Peyer's patch (tissue), 4 donors: Measurements from ENCODE around the gene GALC. TPM values are rescaled to one million over a fixed set of nuclear protein-coding genes. Genes with fewer than 3 reads are reported as not detected.
A peak's percentile ranks its signal among the peaks of the same experiment; 100 is the strongest.

Source experiments
- DNase-seq, 3 donors: peaks; one replicate each; pipeline ENCODE4 v3.0.0-alpha.2; 2017 to 2019
- H3K27ac ChIP-seq, 4 donors: fragments of 200-600 bp; sonication (generic); one replicate each; pipeline ENCODE4 v1.5.1; 2016 to 2019
- H3K27me3 ChIP-seq, 2 donors: fragments of 200-600 bp; sonication (generic); one replicate each; pipeline ENCODE4 v1.5.1; 2019
- H3K36me3 ChIP-seq, 3 donors: fragments of 200-600 bp; sonication (generic); one replicate each; pipeline ENCODE4 v1.5.1; 2016 to 2019
- H3K4me1 ChIP-seq, 4 donors: fragments of 200-600 bp; sonication (generic); one replicate each; pipeline ENCODE4 v1.5.1; 2016 to 2019
- H3K4me3 ChIP-seq, 4 donors: fragments of 200-600 bp; sonication (generic); 1 replicate in 3 of 4; 2 replicates in 1 of 4; pipeline ENCODE4 v1.5.1; 2016 to 2019; ENCODE audit warnings: mild to moderate bottlenecking in 1 of 4
- H3K9me3 ChIP-seq, 4 donors: fragments of 200-600 bp; sonication (generic); one replicate each; pipeline ENCODE4 v1.5.1; 2016 to 2019; ENCODE audit warnings: mild to moderate bottlenecking in 1 of 4
- POLR2A ChIP-seq, 2 donors: fragments of 450-650 bp; IDR thresholded peaks; one replicate each; pipeline ENCODE4 v1.5.1; 2017; ENCODE audit warnings: antibody characterized with exemption in 2 of 2, mild to moderate bottlenecking in 2 of 2, moderate library complexity in 2 of 2
- total RNA-seq, 4 donors: library from RNA; depleted of rRNA; stranded (reverse); fragments of >200 nt; gene quantifications; one replicate each; pipeline ENCODE4 v1.1.0, GENCODE V29; 2016
- TF ChIP-seq, protein P1 (sequence below), 6 experiments: fragments of 450-650 bp in 4 of 6; fragments of 200-600 bp in 2 of 6; sonication (generic) in 1 of 6; IDR thresholded peaks; one replicate each; pipeline ENCODE4 v1.5.1; 2017 to 2019; ENCODE audit warnings: antibody characterized with exemption in 6 of 6, mild to moderate bottlenecking in 3 of 6, moderate library complexity in 1 of 6

The GALC gene
- total RNA-seq = 10 to 100 TPM in 3 of 4 donors, 1 to 10 TPM in 1; 8.3 to 47.6 (median 42.3) TPM

DNA sequence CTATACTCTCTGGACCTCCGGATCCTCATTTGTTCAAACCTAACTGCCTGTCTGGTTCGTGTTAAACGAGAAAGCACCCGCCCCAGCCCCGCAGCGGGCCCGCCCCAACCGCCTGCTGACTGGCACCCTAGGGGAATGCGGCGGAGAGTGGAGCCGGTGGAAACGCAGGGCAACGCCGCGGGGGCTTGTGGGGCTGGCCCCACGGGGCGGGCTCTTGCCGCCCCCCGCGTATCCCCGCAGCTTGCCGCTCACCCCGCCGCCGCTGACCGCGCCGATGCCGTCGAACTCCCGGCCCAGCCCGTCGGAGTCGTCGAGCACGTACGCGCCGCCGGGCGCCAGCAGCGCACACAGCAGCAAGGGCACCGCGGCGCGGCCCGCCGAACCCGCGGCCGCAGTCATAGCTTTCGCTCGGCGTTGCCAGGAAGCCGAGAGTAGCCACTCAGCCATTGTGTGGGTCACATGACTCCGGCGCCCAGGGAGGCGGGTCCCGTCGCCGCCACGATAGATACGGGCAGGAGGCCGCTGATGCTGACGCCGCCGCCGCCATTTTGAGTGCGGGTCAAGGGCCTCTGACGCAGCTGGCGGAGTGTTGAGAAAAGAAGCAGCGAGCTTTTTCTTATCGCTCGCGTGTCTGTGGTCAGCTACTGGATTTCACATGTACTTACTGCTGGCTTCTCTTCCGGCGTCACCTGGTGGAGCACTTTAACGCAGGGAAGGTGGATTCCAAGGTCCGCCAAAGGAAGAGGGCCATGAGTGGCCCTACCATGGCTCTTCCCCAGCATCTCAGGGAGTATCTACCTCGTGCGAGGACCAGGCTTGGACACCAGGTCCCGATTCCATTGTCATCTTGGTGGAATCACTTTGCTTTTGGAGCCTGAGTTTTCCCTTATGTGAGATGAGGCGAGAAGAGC lies at the start of gene GALC:
Gene GALC (minus strand): TSS at position 465 of the 911 bp plus-strand sequence. CDS start 18 bp downstream, at position 447.
- Histone ChIP-seq H3K27me3 (no peaks in the 10 kb centered on the region), H3K36me3 (no peaks in the 10 kb centered on the region), H3K4me1 (peaks cover 0 to 38% (median 0%) of the 10 kb centered on the region in 4 donors), H3K4me3 (peak within 1 kb of the TSS; percentile 62 to 92 (median 81)), H3K27ac (peak within 1 kb of the TSS; percentile 87 to 97 (median 92)), H3K9me3 (no peaks in the 10 kb centered on the region)
- TF ChIP-seq, protein P1, sequence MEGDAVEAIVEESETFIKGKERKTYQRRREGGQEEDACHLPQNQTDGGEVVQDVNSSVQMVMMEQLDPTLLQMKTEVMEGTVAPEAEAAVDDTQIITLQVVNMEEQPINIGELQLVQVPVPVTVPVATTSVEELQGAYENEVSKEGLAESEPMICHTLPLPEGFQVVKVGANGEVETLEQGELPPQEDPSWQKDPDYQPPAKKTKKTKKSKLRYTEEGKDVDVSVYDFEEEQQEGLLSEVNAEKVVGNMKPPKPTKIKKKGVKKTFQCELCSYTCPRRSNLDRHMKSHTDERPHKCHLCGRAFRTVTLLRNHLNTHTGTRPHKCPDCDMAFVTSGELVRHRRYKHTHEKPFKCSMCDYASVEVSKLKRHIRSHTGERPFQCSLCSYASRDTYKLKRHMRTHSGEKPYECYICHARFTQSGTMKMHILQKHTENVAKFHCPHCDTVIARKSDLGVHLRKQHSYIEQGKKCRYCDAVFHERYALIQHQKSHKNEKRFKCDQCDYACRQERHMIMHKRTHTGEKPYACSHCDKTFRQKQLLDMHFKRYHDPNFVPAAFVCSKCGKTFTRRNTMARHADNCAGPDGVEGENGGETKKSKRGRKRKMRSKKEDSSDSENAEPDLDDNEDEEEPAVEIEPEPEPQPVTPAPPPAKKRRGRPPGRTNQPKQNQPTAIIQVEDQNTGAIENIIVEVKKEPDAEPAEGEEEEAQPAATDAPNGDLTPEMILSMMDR (IDR thresholded peaks at IDR 0.05) = no peak
- TF ChIP-seq POLR2A (IDR thresholded peaks at IDR 0.05) = peak; percentile 61 to 66
- DNase-seq = peak; percentile 96 to 99 (median 97)

DNA sequence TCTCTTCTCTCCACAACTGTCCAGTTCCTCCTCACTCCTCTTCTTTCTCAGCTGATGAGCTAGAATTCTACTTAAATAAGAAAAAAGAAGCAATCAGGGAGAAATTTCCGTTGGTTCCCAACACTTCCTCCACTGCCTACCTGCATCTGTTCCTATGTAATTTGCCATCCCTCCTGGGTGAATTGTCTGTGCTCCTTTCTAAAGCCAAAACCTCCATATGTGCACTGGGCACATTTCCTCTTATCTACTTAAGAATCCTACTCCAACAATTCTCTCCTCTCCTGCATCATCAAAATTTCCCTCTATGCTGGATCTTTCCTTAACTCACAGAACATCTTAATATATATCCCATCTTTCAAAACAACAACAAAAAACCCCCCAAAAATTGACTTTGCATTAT lies 47.2 kb upstream of the GALC start:
- H3K36me3 ChIP-seq = no peaks in the 10 kb centered on the region
- H3K9me3 ChIP-seq = no peaks in the 10 kb centered on the region
- H3K27me3 ChIP-seq = no peaks in the 10 kb centered on the region
- no peak for DNase-seq
- H3K4me1 ChIP-seq = peaks cover 0 to 4% (median 0%) of the 10 kb centered on the region in 4 donors
- no peak overlapping the region for H3K27ac ChIP-seq
- no peak overlapping the region for H3K4me3 ChIP-seq
- TF ChIP-seq, protein P1 (IDR thresholded peaks at IDR 0.05) = no peak
- no peak for TF ChIP-seq POLR2A (IDR thresholded peaks at IDR 0.05)

DNA sequence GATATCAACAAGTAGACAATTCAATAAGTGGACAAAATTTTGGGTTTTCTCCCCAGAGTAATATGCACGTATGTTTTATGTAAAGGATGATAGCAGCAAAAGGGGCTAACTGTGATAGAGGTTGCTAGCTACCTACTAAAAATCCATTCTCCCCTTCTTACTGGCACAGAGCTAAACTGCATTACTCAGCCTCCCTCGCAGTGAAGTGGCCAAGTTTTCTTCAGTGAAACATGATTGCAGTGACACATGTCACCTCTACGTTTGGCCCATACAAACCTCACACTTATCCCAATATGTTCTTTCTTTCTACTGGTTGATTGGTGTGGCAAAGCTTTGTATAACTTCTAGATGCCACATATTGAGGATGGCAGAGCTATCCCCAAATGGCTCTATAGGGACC lies 46.2 kb upstream of the GALC start:
- Histone ChIP-seq H3K27ac (no peak overlapping the region), H3K27me3 (no peaks in the 10 kb centered on the region), H3K4me1 (no peaks in the 10 kb centered on the region), H3K4me3 (no peak overlapping the region), H3K9me3 (no peaks in the 10 kb centered on the region), H3K36me3 (no peaks in the 10 kb centered on the region)
- TF ChIP-seq, protein P1 (IDR thresholded peaks at IDR 0.05) = no peak
- TF ChIP-seq POLR2A (IDR thresholded peaks at IDR 0.05) = no peak
- no peak for DNase-seq

DNA sequence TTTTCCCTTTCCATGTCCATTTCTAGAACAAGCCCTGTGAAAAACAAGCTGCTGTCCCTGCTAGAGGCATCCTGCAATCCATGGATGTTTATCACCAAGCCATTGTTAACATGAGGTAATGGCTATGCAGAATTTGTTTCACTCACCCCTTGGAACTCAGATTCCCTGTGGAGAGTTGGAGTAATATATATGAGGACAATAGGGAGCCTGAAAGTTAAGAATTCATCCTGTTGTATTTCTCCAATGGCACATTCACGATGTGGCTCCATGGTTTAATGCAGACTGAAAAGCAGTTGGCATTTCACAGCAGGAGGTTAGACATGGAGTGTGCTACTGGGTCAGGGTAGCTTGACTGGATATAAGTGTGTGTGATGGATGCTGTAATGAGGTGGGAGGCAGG lies 44.3 kb upstream of the GALC start:
- H3K4me3 ChIP-seq = no peak overlapping the region
- no peaks in the 10 kb centered on the region for H3K4me1 ChIP-seq
- no peak for DNase-seq
- H3K36me3 ChIP-seq = no peaks in the 10 kb centered on the region
- H3K9me3 ChIP-seq = no peaks in the 10 kb centered on the region
- no peak for TF ChIP-seq POLR2A (IDR thresholded peaks at IDR 0.05)
- TF ChIP-seq, protein P1 (IDR thresholded peaks at IDR 0.05) = no peak
- H3K27ac ChIP-seq = no peak overlapping the region
- no peaks in the 10 kb centered on the region for H3K27me3 ChIP-seq

DNA sequence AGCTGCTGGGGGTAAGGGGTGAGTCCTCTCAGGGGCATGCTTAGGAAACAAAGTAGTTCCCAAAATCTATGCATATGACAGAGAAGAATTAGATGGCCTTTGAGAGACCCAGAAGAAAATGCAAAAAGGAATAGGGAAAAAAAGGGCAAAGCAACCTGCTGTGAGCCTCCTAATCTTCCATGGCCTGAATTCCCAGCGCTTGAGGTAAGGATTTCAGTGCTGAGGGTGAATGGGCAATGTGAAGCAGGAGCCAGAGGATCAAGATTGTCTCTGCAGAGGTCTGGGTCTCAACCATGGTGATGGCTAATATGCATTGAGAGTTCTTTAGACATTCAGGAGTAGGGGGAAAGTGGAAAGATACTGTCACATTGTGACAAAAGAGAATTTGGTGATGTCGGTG lies 43.4 kb upstream of the GALC start:
- H3K36me3 ChIP-seq = no peaks in the 10 kb centered on the region
- no peak for TF ChIP-seq POLR2A (IDR thresholded peaks at IDR 0.05)
- TF ChIP-seq, protein P1 (IDR thresholded peaks at IDR 0.05) = no peak
- H3K4me3 ChIP-seq = no peak overlapping the region
- no peaks in the 10 kb centered on the region for H3K4me1 ChIP-seq
- DNase-seq = no peak
- H3K27ac ChIP-seq = no peak overlapping the region
- H3K27me3 ChIP-seq = no peaks in the 10 kb centered on the region
- H3K9me3 ChIP-seq = no peaks in the 10 kb centered on the region
